Upper lobe of left lung (tissue), 6 donors: ENCODE measurements around the gene DOK4. TPM values are rescaled to one million over a fixed set of nuclear protein-coding genes. Genes with fewer than 3 reads are reported as not detected.

ENCODE experiments used
- ATAC-seq, 2 donors: fragments of 200-7000 bp; cut with Tn5 transposase; one replicate each; pipeline ENCODE4 v1.9.1; 2022; ENCODE audit warnings: mild to moderate bottlenecking in 2 of 2, moderate library complexity in 2 of 2; ENCODE audit not compliant: low FRiP score in 2 of 2
- DNase-seq, 2 donors: peaks; one replicate each; pipeline ENCODE4 v3.0.0-alpha.2; 2019 to 2020
- H3K27ac ChIP-seq, 4 donors: fragments of 200-600 bp; sonication (generic); one replicate each; pipeline ENCODE4 v1.5.1; 2016 to 2019
- H3K27me3 ChIP-seq, 4 donors: fragments of 200-600 bp; sonication (generic); one replicate each; pipeline ENCODE4 v1.5.1; 2017 to 2019
- H3K36me3 ChIP-seq, 4 donors: fragments of 200-600 bp; sonication (generic); one replicate each; pipeline ENCODE4 v1.5.1; 2016 to 2019
- H3K4me1 ChIP-seq, 4 donors: fragments of 200-600 bp; sonication (generic); one replicate each; pipeline ENCODE4 v1.5.1; 2018 to 2019
- H3K4me3 ChIP-seq, 4 donors: fragments of 200-600 bp; sonication (generic); one replicate each; pipeline ENCODE4 v1.5.1; 2017 to 2019; ENCODE audit warnings: mild to moderate bottlenecking in 2 of 4, moderate library complexity in 1 of 4
- H3K9me3 ChIP-seq, 4 donors: fragments of 200-600 bp; sonication (generic); one replicate each; pipeline ENCODE4 v1.5.1; 2018 to 2019
- CTCF ChIP-seq, 6 experiments: fragments of 450-650 bp in 4 of 6; fragments of 200-600 bp in 2 of 6; sonication (generic) in 2 of 6; IDR thresholded peaks; one replicate each; pipeline ENCODE4 v1.5.1; 2016 to 2019; ENCODE audit warnings: antibody characterized with exemption in 6 of 6
- EP300 ChIP-seq, 4 donors: sonication (generic); formaldehyde crosslinking; IDR thresholded peaks; one replicate each; pipeline ENCODE4 v1.5.1; 2017; ENCODE audit warnings: antibody characterized with exemption in 4 of 4, control low read depth in 2 of 4
- POLR2A ChIP-seq, 4 donors: fragments of 450-650 bp; IDR thresholded peaks; one replicate each; pipeline ENCODE4 v1.5.1; 2016 to 2017; ENCODE audit warnings: antibody characterized with exemption in 4 of 4, mild to moderate bottlenecking in 2 of 4
- POLR2AphosphoS5 ChIP-seq, 2 donors: sonication (generic); formaldehyde crosslinking; IDR thresholded peaks; one replicate each; pipeline ENCODE4 v1.5.1; 2017; ENCODE audit warnings: antibody characterized with exemption in 2 of 2
- WGBS, 2 donors: methylation state at CpG; one replicate each; pipeline ENCODE4 v1.1.5; 2017 to 2018; 5-methylcytosine and 5-hydroxymethylcytosine counted together
- total RNA-seq, 6 donors: library from RNA; depleted of rRNA in 4 of 6; stranded (reverse); fragments of >200 nt in 4 of 6; gene quantifications; one replicate each; pipeline versions ENCODE4 v1.1.0 to v1.2.1, GENCODE V29; 2016 to 2021
- donor health status: DM: no; HTN: no; CAD: no; lungs with moderate emphysema.
- donor health status: DM: no; HTN: yes; CAD: no; lungs with severe emphysema.

Gene DOK4
- total RNA-seq, 6 donors from 2014 or later = 36.7 to 87.3 (median 54.1) TPM

GRCh38 chr16:57427824-57428223 lies 58.5 kb downstream of the DOK4 start:
- Histone ChIP-seq H3K4me3 (no peak overlapping the region), H3K27ac (no peak overlapping the region), H3K27me3 (no peaks in the 10 kb centered on the region), H3K4me1 (peaks cover 0 to 10% (median 3%) of the 10 kb centered on the region in 4 donors), H3K36me3 (peaks cover 29 to 65% (median 55%) of the 10 kb centered on the region in 4 donors), H3K9me3 (no peaks in the 10 kb centered on the region)
- DNase-seq (no peak), ATAC-seq (no peak)
- no peak for TF ChIP-seq EP300 (IDR thresholded peaks at IDR 0.05)
- TF ChIP-seq POLR2A (IDR thresholded peaks at IDR 0.05) = no peak
- no peak for TF ChIP-seq CTCF (IDR thresholded peaks at IDR 0.05)
- TF ChIP-seq POLR2AphosphoS5 (IDR thresholded peaks at IDR 0.05) = no peak

- Histone ChIP-seq H3K27ac (no peak overlapping the region), H3K36me3 (peaks cover 24 to 60% (median 51%) of the 10 kb centered on the region in 4 donors), H3K4me3 (no peak overlapping the region), H3K9me3 (no peaks in the 10 kb centered on the region), H3K27me3 (no peaks in the 10 kb centered on the region), H3K4me1 (peaks cover 0 to 14% (median 7%) of the 10 kb centered on the region in 4 donors)
- DNase-seq (no peak), ATAC-seq (no peak)
- WGBS, 2 donors = 84 to 93% methylated on average over 8 of the region's 8 CpGs
- TF ChIP-seq POLR2AphosphoS5 (IDR thresholded peaks at IDR 0.05) (no peak), POLR2A (IDR thresholded peaks at IDR 0.05) (no peak), EP300 (IDR thresholded peaks at IDR 0.05) (no peak), CTCF (IDR thresholded peaks at IDR 0.05) (no peak)
Observed at GRCh38 chr16:57427307-57427706, 59.0 kb downstream of the DOK4 start.

- H3K4me3 ChIP-seq = no peak overlapping the region
- ATAC-seq = peak in 1 of 2 donors; percentile 28
- H3K36me3 ChIP-seq = peaks cover 17 to 50% (median 41%) of the 10 kb centered on the region in 4 donors
- TF ChIP-seq POLR2AphosphoS5 (IDR thresholded peaks at IDR 0.05) = no peak
- no peak for TF ChIP-seq POLR2A (IDR thresholded peaks at IDR 0.05)
- no peak for TF ChIP-seq EP300 (IDR thresholded peaks at IDR 0.05)
- no peak for TF ChIP-seq CTCF (IDR thresholded peaks at IDR 0.05)
- H3K4me1 ChIP-seq = peaks cover 0 to 18% (median 13%) of the 10 kb centered on the region in 4 donors
- no peaks in the 10 kb centered on the region for H3K9me3 ChIP-seq
- 75 to 94% methylated on average over 5 to 7 of the region's 7 CpGs for WGBS, 2 donors
- H3K27ac ChIP-seq = no peak overlapping the region
- DNase-seq = no peak
- H3K27me3 ChIP-seq = no peaks in the 10 kb centered on the region
Observed at GRCh38 chr16:57426356-57426755, 59.9 kb downstream of the DOK4 start.

GRCh38 chr16:57424583-57424982 lies 61.7 kb downstream of the DOK4 start:
- DNase-seq (no peak), ATAC-seq (no peak)
- H3K27ac ChIP-seq = peak overlapping the region in 2 of 4 donors; percentile 27 to 42
- H3K4me1 ChIP-seq = peaks cover 0 to 18% (median 13%) of the 10 kb centered on the region in 4 donors
- H3K9me3 ChIP-seq = no peaks in the 10 kb centered on the region
- 69 to 75% methylated on average over 3 of the region's 3 CpGs for WGBS, 2 donors
- H3K4me3 ChIP-seq = no peak overlapping the region
- peaks cover 8 to 33% (median 24%) of the 10 kb centered on the region in 4 donors for H3K36me3 ChIP-seq
- TF ChIP-seq EP300 (IDR thresholded peaks at IDR 0.05) (no peak), POLR2AphosphoS5 (IDR thresholded peaks at IDR 0.05) (no peak), POLR2A (IDR thresholded peaks at IDR 0.05) (no peak), CTCF (IDR thresholded peaks at IDR 0.05) (no peak)
- H3K27me3 ChIP-seq = no peaks in the 10 kb centered on the region

- Histone ChIP-seq H3K4me3 (no peak overlapping the region), H3K9me3 (no peaks in the 10 kb centered on the region), H3K4me1 (peaks cover 7 to 29% (median 25%) of the 10 kb centered on the region in 4 donors), H3K27ac (peak overlapping the region in 1 of 4 donors; percentile 18), H3K27me3 (no peaks in the 10 kb centered on the region), H3K36me3 (peaks cover 0 to 21% (median 12%) of the 10 kb centered on the region in 4 donors)
- TF ChIP-seq CTCF (IDR thresholded peaks at IDR 0.05) (no peak), EP300 (IDR thresholded peaks at IDR 0.05) (no peak), POLR2A (IDR thresholded peaks at IDR 0.05) (no peak)
- DNase-seq (no peak), ATAC-seq (no peak)
- WGBS, 2 donors = 75 to 79% methylated on average over 2 of the region's 2 CpGs
Observed at GRCh38 chr16:57423152-57423551, 63.1 kb downstream of the DOK4 start.
